ENCODE results near the gene OR2T33. TPM values are rescaled to one million over a fixed set of nuclear protein-coding genes. Genes with fewer than 3 reads are reported as not detected.

OR2T33 gene
- total RNA-seq = not detected in 2 replicates

GRCh38 chr1:248277876-248278275 lies at the start of gene OR2T33:
Gene OR2T33 (minus strand): TSS chr1:248277976. CDS start chr1:248273814, 4,162 bp downstream.

GRCh38 chr1:248324468-248324867 lies 46.7 kb upstream of the OR2T33 start, which contains the start of gene OR2M7:
Gene OR2M7 (minus strand): TSS chr1:248324568. CDS start chr1:248324568, 0 bp downstream.

GRCh38 chr1:248303324-248303723 lies 25.5 kb upstream of the OR2T33 start, which contains the start of gene OR2T12:
Gene OR2T12 (minus strand): TSS chr1:248303424. CDS start chr1:248295578, 7,846 bp downstream.

GRCh38 chr1:248231117-248231516 lies 46.7 kb downstream of the OR2T33 start, which contains the start of gene OR2M4:
Gene OR2M4 (plus strand): TSS chr1:248231417. CDS start chr1:248238929, 7,512 bp downstream.

Other genes starting within 250 kb of the OR2T33 start
- gene OR2L2, start 247.9 kb downstream of the OR2T33 start, total RNA-seq = not detected in 2 replicates
- not detected in 2 replicates for gene OR2L3, start 231.1 kb downstream of the OR2T33 start, total RNA-seq
- not detected in 2 replicates for gene OR2L13, start 182.8 kb downstream of the OR2T33 start, total RNA-seq
- gene OR2M5, start 132.8 kb downstream of the OR2T33 start, total RNA-seq = not detected in 2 replicates
- gene OR2M2, start 103.2 kb downstream of the OR2T33 start, total RNA-seq = not detected in 2 replicates
- gene OR2M3, start 80.7 kb downstream of the OR2T33 start, total RNA-seq = not detected in 2 replicates
- not detected in 2 replicates for gene OR2M4, start 46.6 kb downstream of the OR2T33 start, total RNA-seq
- not detected in 2 replicates for gene OR2T12, start 25.4 kb upstream of the OR2T33 start, total RNA-seq
- not detected in 2 replicates for gene OR2M7, start 46.6 kb upstream of the OR2T33 start, total RNA-seq
- gene OR14C36, start 70.8 kb upstream of the OR2T33 start, total RNA-seq = not detected in 2 replicates
- gene OR2T4, start 83.7 kb upstream of the OR2T33 start, total RNA-seq = not detected in 2 replicates
- not detected in 2 replicates for gene OR2T6, start 97.8 kb upstream of the OR2T33 start, total RNA-seq
- not detected in 2 replicates for gene OR2T1, start 125.1 kb upstream of the OR2T33 start, total RNA-seq
- gene OR2T2, start 167.7 kb upstream of the OR2T33 start, total RNA-seq = not detected in 2 replicates
- gene OR2T3, start 195.4 kb upstream of the OR2T33 start, total RNA-seq = not detected in 2 replicates
- not detected in 2 replicates for gene OR2T5, start 210.6 kb upstream of the OR2T33 start, total RNA-seq
- not detected in 2 replicates for gene OR2G6, start 230.1 kb upstream of the OR2T33 start, total RNA-seq

Measured in epithelial cell of alveolus of lung (primary cell).